NCI-H146 treated with DMSO at 0.1 percent for 48 hours (cell line): ENCODE measurements around the gene SPATA6L.
"Not testable (repeated sequence)": the region's sequence is repeated elsewhere in the genome, so short reads cannot be mapped to it uniquely, and the experiment has no call there.

ENCODE experiments used
- DNase-seq: peaks from one replicate; lab custom pipeline; 2025; ENCODE audit not compliant: unreplicated experiment; lab: John Stamatoyannopoulos, UW

SPATA6L gene

DNA sequence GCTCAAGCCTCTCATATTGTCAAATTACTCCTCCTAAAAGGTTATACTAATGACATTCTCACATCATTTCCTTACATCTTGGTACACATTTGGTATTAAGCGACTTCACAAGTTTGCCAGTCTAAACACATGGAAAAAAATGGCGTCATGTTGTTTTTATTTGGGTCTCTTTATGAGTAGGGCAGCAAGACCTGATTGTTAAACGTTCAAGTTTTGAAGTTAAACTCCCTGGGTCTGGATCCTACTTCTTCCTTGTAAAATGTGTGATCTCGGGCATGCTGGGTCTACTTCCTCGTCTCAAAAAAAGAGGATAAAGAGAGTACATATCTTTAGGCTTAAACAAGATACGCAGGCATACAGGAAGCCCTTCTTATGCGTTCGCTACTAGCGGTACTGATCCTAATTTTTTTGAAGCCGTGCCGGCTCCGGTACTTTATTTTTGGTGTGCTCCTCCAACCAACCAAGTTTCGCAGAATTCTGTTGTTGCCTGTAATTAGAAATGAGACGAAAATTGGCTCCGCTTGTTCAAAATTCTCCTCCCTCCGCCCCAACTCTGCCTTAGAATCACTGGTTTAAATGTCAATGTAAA lies 12.5 kb upstream of the SPATA6L start:
- DNase-seq: peak; percentile 48

DNA sequence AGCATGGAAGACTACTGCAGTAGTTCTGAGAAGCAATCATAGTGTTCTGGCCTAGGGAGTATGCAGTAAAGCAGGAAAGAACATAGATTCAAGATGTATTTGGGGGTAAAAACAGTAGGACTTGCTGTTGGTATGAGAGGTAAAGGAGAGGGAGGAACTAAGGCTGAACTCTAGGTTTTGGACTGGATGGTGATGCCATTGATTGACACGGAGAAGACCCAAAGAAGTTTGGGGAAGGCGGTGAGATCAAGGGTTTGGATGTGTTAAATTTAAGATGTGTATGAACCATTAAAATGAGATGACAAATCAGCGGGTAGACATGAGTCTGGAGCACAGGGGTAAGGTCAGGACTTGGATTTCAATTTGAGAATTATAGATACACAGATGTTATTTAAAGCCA lies 11.1 kb upstream of the SPATA6L start:
- DNase-seq: no peak

GRCh38 chr9:4674783-4675182 lies 8.5 kb upstream of the SPATA6L start:
- DNase-seq: no peak

DNA sequence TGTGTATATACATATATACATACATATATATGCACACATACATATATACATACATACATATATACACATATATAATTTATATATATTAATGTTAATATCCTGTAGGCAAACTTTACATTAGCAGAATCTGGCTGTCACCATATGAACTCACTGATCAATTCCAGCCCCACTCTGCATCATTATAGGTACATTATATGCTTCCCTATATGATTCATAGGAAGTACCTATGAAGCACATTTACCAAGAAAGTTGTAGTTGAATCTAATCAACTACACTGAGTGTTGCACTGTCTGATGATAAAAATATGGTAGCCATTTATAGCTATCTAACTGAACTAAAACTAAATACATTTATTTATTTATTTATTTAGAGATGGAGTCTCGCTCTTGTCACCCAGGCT lies 5.5 kb upstream of the SPATA6L start:
- DNase-seq: no peak

DNA sequence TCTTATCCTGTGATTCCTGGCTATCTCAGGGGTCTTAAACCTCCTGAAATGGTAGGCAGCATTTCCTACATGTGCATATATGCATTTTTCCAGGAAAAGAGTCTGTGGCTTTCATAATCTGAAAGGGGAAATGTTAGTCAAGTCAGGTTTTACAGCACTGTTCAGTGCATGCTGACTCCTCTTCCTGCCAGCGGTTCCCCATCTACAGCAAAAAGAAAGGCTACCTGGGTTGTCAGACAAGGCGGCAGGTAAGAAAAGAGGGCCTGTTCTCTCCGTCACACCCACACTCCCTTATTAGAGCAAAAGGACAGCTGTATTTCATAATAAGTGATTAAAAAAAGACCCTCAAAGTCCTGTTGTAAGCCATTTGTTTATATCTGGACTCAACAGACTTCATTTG lies 4.3 kb upstream of the SPATA6L start:
- no peak for DNase-seq

GRCh38 chr9:4669890-4670289 lies 3.6 kb upstream of the SPATA6L start:
- no peak for DNase-seq

DNA sequence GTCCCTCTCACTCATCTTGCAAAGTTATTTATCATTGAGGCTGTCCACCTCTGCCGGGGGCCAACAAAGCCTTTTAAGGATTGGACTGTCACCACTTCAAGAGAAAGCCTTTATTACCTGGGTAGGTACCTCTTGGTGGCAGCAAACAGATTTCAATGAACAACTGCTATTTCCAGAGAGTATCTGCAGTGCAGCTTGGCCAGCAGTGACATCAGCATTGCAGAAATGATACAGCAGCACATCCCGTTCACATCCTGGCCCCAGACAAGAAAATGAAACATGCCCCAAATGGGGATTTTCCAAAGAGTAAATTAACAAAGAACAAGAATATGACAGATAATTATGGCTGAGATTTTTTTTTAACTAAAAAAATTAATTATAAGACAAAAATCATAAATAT lies 2.3 kb upstream of the SPATA6L start:
- DNase-seq: no peak

- DNase-seq: no peak
These were observed 1.4 kb upstream of the SPATA6L start for GRCh38 chr9:4667681-4668080.

GRCh38 chr9:4665357-4665756 lies 923 bp downstream of the SPATA6L start:
- no peak for DNase-seq

- no peak for DNase-seq
These were observed 2.3 kb downstream of the SPATA6L start for GRCh38 chr9:4663956-4664355.

DNA sequence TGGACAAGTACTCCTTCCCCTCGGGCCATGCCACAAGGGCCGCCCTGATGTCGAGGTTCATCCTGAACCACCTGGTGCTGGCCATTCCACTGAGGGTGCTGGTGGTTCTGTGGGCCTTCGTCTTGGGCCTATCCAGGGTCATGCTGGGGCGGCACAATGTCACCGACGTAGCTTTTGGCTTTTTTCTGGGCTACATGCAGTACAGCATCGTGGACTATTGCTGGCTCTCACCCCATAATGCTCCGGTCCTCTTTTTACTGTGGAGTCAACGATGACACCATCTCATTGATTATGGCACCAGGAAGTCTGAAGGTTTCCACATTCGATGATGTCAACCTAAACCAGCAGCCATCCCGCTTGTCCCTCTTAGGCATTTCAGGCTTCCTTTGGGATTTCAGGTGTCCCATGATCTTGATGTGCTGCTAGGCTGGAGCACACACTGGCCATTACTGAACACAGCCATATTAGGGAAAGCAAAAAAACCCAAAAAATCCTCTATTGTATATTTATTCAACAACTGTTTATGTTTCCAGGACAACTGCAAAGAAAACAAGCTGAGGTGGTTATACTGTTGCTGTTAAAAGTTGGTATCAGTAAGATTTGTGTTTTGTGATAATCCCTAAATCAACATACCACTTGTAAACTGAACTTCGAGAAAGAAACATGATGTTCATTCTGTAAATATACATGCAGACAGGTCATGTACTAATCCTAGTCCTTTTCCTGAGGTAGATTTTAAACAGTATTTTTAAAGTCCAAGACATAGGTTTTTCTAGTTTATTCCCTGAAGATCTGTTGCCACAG lies 3.1 kb downstream of the SPATA6L start:
- peak; percentile 36 for DNase-seq

DNA sequence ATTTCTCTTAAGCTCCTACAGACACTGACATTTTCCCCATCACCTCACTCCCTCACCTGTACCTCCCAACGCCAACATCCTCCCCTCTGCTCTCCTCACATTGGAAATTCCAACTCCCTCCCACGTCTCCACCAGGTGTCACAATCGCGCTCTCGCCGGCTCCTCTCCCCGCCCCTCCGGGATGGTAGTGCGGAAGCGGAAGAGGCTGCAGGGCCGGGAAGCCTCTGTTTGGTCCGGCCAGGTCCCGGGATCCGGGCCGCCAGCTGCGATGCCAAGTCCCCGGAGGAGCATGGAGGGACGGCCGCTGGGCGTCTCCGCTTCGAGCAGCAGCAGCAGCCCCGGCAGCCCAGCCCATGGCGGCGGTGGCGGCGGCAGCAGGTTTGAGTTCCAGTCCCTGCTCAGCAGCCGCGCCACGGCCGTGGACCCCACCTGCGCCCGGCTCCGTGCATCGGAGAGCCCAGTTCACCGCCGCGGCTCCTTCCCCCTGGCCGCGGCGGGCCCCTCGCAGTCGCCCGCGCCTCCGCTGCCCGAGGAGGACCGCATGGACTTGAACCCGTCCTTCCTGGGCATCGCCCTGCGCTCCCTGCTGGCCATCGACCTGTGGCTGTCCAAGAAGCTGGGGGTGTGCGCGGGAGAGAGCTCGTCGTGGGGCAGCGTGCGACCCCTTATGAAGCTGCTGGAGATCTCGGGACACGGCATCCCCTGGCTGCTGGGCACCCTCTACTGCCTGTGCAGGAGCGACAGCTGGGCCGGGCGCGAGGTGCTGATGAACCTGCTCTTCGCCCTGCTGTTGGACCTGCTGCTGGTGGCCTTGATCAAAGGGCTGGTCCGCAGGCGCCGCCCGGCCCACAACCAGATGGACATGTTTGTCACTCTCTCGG lies 3.9 kb downstream of the SPATA6L start, which contains the start of gene PLPP6:
PLPP6 (plus strand) TSS at position 187 of the 881 bp plus-strand sequence; CDS start at position 269, 82 bp downstream.
- DNase-seq: peak; percentile 95

GRCh38 chr9:4661611-4662010 lies 4.7 kb downstream of the SPATA6L start:
- peak; percentile 74 for DNase-seq

DNA sequence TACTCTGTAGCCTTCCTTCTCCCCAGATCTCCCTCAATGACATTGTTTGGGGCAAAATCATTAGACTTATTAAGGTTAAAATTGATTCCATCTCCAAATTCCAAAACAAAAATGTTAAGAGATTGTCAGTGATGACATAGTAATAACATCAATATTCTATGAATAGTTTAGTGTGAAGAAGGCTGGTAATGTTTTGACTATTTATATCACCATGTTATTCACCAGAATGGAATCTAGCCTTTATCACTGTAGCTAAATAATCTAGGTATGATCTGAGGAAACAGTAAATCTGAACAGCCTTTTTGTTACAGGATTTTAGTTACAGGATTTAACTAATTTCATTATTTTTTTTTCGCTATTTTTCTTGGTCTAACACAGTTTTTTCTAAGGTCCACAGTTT lies 5.1 kb downstream of the SPATA6L start:
- no peak for DNase-seq

GRCh38 chr9:4660665-4661064 lies 5.6 kb downstream of the SPATA6L start:
- not testable (repeated sequence) for DNase-seq

- DNase-seq: peak; percentile 78
These were observed 8.7 kb downstream of the SPATA6L start for GRCh38 chr9:4657426-4658159.

DNA sequence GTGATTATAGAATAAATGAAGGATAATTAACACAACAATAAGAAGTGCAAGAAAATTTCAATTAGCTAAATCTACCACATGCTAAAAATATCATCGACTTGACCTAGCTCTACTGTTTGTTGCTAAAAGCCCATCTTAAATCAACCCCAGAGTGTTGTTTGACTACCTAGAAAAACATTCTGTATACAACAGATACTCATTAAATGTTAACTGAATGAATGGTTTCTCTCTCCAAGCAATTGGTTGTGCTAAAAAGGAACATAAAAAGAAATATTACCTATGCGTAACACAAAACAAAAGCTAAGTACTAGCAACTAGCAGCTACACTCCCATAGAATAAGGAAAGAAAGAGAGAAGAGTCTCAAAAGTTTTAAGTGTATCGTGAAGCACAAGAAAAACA lies 9.7 kb downstream of the SPATA6L start:
- no peak for DNase-seq

- DNase-seq: not testable (repeated sequence)
These were observed 10.1 kb downstream of the SPATA6L start for GRCh38 chr9:4656196-4656595.

DNA sequence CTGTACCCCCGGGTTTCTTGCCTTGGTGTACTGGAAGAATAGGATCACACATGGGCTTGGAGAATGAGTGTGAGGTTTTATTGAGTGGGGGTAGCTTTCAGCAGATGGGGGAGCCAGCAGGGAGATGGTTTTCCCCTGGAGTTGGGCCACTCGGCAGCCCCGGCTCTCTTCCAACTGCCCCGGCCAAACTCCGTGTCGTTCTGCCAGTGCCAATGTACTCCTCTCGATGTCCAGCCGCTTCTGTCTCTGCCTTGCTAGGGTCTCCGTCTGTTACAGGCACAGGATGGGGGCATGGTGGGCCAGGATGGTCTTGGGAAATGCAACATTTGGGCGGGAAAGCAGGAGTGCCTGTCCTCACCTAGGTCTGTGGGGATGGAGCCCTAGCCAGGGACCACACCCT lies 11.7 kb downstream of the SPATA6L start:
- DNase-seq: no peak

GRCh38 chr9:4654084-4654483 lies 12.2 kb downstream of the SPATA6L start:
- no peak for DNase-seq

- DNase-seq: no peak
These were observed 23.9 kb downstream of the SPATA6L start for GRCh38 chr9:4642351-4642750.
